Measurements from ENCODE around the gene CPNE4. TPM values are rescaled to one million over a fixed set of nuclear protein-coding genes. Genes with fewer than 3 reads are reported as not detected.

The CPNE4 gene
- total RNA-seq, 1 experiment from 2014 or later: 1.9 TPM

DNA sequence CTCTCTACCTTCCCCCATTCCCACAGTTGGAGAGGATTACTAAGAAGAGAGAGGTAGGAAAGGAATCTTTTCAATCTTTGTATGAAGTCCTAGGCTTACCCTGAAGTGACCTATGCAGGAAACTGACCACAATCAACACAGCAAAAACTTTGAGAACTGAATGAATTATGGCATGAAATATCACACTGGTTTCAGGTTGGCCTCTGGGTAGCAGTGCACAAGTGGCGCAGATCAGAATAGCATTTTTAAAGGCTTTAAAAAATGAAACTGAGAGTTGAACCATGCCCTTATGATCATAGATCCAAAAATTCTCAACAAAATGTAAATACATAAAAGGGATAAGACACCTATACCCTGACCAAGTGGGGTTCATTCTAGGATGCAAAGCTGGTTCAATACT, 198.9 kb downstream of the CPNE4 start:
- no peak overlapping the region for H3K27ac Mint-ChIP-seq
- Histone ChIP-seq H2AFZ (ENCODE audit: low read length) (no peak overlapping the region), H2BK15ac (ENCODE audit: low read depth, low read length) (no peak overlapping the region), H3K18ac (ENCODE audit: insufficient read length, low read depth, low read length) (no peak overlapping the region), H2BK12ac (ENCODE audit: insufficient read length, low read depth, low read length) (no peak overlapping the region), H4K8ac (replicated peaks; ENCODE audit: insufficient read length, low read depth, low read length) (no peak overlapping the region), H4K5ac (ENCODE audit: insufficient read length, low read depth, low read length) (no peak overlapping the region), H2AK5ac (ENCODE audit: insufficient read length, low read length) (no peak overlapping the region), H3K4ac (ENCODE audit: low read depth, low read length) (no peak overlapping the region), H4K20me1 (ENCODE audit: control insufficient read depth, insufficient read depth, insufficient read length) (no peaks in the 10 kb centered on the region), H3K79me1 (ENCODE audit: insufficient read depth, low read depth, low read length, poor library complexity, severe bottlenecking) (no peaks in the 10 kb centered on the region), H3K4me2 (ENCODE audit: insufficient read depth, insufficient read length, low read length) (no peak overlapping the region), H3K9ac (ENCODE audit: extremely low read depth, insufficient read length, low read length) (no peak overlapping the region), H2BK120ac (ENCODE audit: low read depth, low read length, poor library complexity, severe bottlenecking) (no peak overlapping the region), H3K27me3 (ENCODE audit: insufficient read depth, low read length) (no peaks in the 10 kb centered on the region), H3K14ac (ENCODE audit: insufficient read depth, low read length) (no peak overlapping the region), H3K23ac (ENCODE audit: insufficient read length, low read depth, low read length) (no peak overlapping the region), H3K79me2 (ENCODE audit: insufficient read depth, low read length) (no peaks in the 10 kb centered on the region), H4K91ac (ENCODE audit: insufficient read length, low read depth, low read length) (no peak overlapping the region), H3K23me2 (ENCODE audit: insufficient read length, low read depth, low read length, poor library complexity, severe bottlenecking) (no peaks in the 10 kb centered on the region), H3T11ph (ENCODE audit: low read length) (no peak overlapping the region), H3K56ac (ENCODE audit: insufficient read length, low read depth, low read length) (no peak overlapping the region), H2BK5ac (ENCODE audit: insufficient read length, low read length) (no peak overlapping the region), H3K27ac (ENCODE audit: insufficient read length, low read depth, low read length) (no peak overlapping the region), H3K9me3 (ENCODE audit: control insufficient read depth, low read depth, low read length) (no peaks in the 10 kb centered on the region), H3K4me1 (ENCODE audit: insufficient read depth, low read length) (no peaks in the 10 kb centered on the region), H2BK20ac (ENCODE audit: low read depth, low read length, poor library complexity, severe bottlenecking) (no peak overlapping the region)
- no peaks in the 10 kb centered on the region for H3K9me3 Mint-ChIP-seq
- no peak for DNase-seq
- TF ChIP-seq, protein P1, sequence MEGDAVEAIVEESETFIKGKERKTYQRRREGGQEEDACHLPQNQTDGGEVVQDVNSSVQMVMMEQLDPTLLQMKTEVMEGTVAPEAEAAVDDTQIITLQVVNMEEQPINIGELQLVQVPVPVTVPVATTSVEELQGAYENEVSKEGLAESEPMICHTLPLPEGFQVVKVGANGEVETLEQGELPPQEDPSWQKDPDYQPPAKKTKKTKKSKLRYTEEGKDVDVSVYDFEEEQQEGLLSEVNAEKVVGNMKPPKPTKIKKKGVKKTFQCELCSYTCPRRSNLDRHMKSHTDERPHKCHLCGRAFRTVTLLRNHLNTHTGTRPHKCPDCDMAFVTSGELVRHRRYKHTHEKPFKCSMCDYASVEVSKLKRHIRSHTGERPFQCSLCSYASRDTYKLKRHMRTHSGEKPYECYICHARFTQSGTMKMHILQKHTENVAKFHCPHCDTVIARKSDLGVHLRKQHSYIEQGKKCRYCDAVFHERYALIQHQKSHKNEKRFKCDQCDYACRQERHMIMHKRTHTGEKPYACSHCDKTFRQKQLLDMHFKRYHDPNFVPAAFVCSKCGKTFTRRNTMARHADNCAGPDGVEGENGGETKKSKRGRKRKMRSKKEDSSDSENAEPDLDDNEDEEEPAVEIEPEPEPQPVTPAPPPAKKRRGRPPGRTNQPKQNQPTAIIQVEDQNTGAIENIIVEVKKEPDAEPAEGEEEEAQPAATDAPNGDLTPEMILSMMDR (conservative IDR thresholded peaks at IDR 0.05): no peak
- H3K36me3 Mint-ChIP-seq (ENCODE audit: insufficient read depth in 1 of 3, low read depth in 3 of 3): no peaks in the 10 kb centered on the region
- WGBS (ENCODE audit: extremely low coverage, insufficient read length, low lambda C conversion rate): no CpG with 5 or more reads among the region's 1 CpG
- no peaks in the 10 kb centered on the region for H3K27me3 Mint-ChIP-seq (ENCODE audit: low read depth)
- H3K4me1 Mint-ChIP-seq: peaks cover 11 to 15% of the 10 kb centered on the region in 2 experiments
- H3K4me3 Mint-ChIP-seq: no peak overlapping the region
